Measurements from ENCODE around the gene RAB7B.

DNA sequence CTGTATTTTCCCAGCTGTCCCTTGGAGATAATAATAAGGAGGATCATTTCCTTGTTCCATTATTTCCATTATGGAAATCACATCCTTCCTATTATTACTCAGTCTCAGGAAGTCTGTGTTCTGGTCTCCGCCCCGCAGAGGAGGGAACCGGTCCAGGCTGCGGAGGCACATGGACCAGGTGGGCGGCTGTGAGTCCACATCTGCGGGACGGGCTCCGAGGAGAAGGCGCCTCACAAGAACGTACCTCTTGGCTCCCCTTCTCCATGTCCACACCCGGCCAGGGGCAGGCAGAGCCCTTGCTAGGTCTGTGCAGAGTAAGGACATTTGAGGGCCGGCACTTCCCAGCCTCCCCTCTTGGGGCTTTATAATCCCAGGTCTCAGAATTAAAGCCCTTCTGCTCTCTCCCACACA, 14.6 kb downstream of the RAB7B start:
- TF ChIP-seq, protein P1, sequence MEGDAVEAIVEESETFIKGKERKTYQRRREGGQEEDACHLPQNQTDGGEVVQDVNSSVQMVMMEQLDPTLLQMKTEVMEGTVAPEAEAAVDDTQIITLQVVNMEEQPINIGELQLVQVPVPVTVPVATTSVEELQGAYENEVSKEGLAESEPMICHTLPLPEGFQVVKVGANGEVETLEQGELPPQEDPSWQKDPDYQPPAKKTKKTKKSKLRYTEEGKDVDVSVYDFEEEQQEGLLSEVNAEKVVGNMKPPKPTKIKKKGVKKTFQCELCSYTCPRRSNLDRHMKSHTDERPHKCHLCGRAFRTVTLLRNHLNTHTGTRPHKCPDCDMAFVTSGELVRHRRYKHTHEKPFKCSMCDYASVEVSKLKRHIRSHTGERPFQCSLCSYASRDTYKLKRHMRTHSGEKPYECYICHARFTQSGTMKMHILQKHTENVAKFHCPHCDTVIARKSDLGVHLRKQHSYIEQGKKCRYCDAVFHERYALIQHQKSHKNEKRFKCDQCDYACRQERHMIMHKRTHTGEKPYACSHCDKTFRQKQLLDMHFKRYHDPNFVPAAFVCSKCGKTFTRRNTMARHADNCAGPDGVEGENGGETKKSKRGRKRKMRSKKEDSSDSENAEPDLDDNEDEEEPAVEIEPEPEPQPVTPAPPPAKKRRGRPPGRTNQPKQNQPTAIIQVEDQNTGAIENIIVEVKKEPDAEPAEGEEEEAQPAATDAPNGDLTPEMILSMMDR (IDR thresholded peaks at IDR 0.05): no peak
- TF ChIP-seq POLR2AphosphoS5 (IDR thresholded peaks at IDR 0.05): no peak
- no peak for TF ChIP-seq POLR2A (IDR thresholded peaks at IDR 0.05)
